ENCODE measurements around the gene LMTK2.

GRCh38 chr7:98084631-98085030, 22.0 kb upstream of the LMTK2 start:
- no peak for TF ChIP-seq CTCF (IDR thresholded peaks at IDR 0.05)
- TF ChIP-seq EP300 (IDR thresholded peaks at IDR 0.05): no peak
